Right renal cortex interstitium (tissue), 3 donors: ENCODE data around the gene WDR41. TPM values are rescaled to one million over a fixed set of nuclear protein-coding genes. Genes with fewer than 3 reads are reported as not detected.

Source experiments
- DNase-seq, 3 donors: peaks; one replicate each; pipeline ENCODE4 v3.0.0-alpha.2; 2013; ENCODE audit warnings: low read depth in 3 of 3, low spot score in 2 of 3
- polyA plus RNA-seq, 3 donors: library from polyadenylated mRNA; unstranded; fragments of 120-200 nt; gene quantifications; one replicate each; pipeline ENCODE4 v1.2.1, GENCODE V29; 2013; ENCODE audit not compliant: insufficient read length in 3 of 3

Gene WDR41
- polyA plus RNA-seq, 3 donors, result 57.3 to 63.3 (median 61.3) TPM

- no peak for DNase-seq
Measured at GRCh38 chr5:77449277-77449676, 42.8 kb downstream of the WDR41 start.

DNA sequence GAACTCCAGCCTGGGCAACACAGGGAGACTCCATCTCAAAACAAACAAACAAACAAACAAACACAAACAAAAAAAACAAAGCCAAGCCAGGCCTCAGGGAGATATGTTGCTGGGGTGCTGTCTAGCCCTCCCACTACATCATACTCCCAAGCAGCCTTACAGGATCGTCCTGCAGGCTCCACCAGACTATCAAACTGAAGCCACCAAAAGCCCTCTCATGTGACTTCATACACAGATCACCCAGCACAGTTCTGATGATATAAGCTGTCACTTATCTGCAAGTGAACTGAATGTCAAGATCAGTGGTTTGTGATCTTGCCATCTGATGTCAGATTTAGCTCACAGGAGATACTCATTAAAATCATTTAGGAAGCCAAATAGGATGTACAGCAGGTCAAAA is 43.3 kb downstream of the WDR41 start:
- DNase-seq, result no peak

DNA sequence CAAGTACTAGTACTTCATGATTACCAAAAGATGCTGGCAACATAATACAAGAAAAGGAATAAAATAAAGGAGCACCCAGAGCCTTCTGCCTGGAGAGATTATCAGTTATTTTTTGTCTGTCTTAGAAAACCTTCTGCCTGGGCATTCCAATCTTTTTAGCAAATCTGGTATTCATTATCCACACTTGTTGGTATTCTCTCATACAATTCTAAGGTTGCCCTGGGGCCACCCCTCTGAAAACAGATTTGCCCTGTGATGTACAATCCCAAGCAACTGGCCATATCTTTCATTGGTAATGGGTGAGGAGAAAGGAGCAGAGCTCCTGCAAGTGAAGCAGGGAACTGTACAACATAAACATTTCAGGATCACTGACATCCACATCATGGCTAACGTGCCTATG is 47.8 kb downstream of the WDR41 start:
- no peak for DNase-seq

DNA sequence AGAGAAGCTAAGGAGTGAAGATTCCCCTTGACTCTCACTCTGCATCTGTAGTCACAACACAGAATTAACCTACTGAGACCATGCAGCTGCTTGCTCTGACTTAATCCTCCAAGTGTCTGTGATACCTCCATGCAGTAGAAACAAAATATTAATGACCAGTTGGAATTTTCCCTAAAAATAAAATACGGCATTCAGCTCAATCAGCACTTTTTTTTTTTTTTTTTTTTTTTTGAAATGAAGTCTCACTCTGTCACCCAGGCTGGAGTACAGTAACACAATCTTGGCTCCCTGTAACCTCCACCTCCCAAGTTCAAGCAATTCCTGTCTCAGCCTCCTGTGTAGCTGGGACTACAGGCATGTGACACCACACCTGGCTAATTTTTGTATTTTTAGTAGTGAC is 48.4 kb downstream of the WDR41 start:
- no peak for DNase-seq

GRCh38 chr5:77438071-77438470 is 54.0 kb downstream of the WDR41 start:
- no peak for DNase-seq

DNA sequence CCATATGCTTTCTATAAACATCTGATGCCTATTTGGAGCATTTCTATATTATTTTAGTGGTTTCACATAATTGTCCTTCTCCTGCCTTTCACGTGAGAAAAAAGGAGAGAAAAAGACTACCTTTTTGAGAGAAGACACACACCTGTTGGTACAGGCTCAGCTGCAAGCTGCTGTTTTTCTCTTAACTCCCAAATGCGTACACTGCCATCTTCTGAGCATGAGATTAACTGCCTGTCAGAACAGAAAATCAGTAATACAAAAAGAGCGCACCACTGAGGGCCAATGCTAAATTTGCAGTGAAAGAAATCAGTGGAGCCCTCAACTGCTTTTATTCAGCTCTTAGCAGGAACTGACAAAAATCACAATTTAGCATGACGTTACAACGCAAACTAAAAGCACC is 54.9 kb downstream of the WDR41 start:
- no peak for DNase-seq

- no peak for DNase-seq
Measured at GRCh38 chr5:77431719-77432118, 60.4 kb downstream of the WDR41 start.

- no peak for DNase-seq
Measured at GRCh38 chr5:77431286-77431685, 60.8 kb downstream of the WDR41 start.

DNA sequence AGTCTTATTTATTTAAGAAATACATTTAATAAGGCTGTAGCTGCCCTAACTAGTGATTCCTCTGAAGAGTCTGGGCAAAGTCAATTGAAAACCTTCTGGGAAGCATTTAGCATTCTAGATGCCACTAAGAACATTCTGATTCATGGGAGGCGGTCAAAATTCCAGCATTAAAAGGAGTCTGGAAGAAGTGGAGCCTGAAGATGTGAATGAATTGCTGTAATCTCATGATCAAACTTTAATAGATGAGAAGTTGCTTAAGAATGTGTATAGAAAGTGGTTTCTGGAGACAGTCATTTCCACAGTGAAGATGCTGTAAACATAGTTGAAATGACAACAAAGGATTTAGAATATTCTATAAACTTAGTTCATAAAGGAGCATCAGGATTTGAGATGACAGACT is 61.4 kb downstream of the WDR41 start:
- no peak for DNase-seq

DNA sequence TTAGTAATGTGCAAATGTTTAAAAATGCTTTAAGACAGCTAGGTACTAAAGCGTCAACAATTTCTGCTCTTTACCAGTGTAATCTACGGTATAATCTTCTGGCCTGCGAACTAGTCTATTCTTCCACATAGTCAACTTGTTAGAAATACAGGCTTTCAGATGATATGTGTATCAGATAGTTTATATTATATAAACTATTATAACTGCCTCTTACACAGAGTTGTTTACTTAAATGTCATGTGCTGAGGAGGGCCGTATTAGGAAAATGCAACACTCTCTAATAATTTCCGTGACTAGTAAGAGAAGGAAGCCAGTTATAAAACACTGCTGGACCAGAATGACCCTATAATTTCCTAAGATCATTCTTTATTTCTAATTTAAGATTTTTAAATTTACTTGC is 63.6 kb downstream of the WDR41 start:
- DNase-seq, result no peak

GRCh38 chr5:77427998-77428397 is 64.1 kb downstream of the WDR41 start:
- DNase-seq, result no peak

GRCh38 chr5:77426670-77427069 is 65.4 kb downstream of the WDR41 start:
- no peak for DNase-seq

- DNase-seq, result no peak
Measured at GRCh38 chr5:77425998-77426659, 66.0 kb downstream of the WDR41 start.

- no peak for DNase-seq
Measured at GRCh38 chr5:77425420-77425819, 66.7 kb downstream of the WDR41 start.

DNA sequence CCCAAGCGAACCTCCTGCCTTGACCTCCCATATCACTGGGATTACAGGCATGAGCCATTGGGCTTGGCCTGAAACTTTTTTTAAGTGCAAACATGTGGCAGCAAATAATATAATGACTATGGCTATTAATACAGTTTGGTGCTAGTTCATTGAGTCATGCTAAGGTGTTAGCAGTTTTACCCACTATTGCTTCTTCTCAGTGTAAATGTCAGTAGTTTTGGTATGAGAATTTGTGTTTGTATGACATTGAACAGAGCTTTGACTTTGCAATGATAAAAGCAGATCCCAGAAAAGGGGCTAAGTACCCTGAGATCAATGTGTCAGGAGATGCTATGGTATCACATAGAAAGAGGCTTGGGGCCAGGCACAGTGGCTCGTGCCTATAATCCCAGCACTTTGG is 67.2 kb downstream of the WDR41 start:
- no peak for DNase-seq

- no peak for DNase-seq
Measured at GRCh38 chr5:77423022-77423750, 68.9 kb downstream of the WDR41 start.

DNA sequence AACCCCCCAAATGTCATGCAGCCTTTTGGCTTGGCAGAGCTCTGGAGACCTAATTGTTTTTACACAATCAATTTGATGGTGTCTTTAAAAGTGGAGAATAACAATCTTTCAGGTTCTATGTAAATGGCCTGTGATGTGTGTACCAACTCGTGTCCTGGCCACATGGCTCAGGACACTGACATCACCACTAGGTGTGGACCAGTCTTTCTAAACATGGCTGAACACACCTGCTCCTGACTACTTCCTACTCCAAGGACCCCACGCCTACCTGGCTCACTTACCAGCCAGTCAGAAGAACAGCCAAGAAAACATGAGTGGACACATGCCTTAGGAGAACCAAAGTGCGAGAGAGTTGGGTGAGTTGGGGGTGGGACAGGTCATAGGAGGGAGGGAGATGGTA is 71.2 kb downstream of the WDR41 start:
- no peak for DNase-seq

GRCh38 chr5:77419644-77420582 is 72.2 kb downstream of the WDR41 start:
- DNase-seq, result no peak

GRCh38 chr5:77418601-77419581 is 73.2 kb downstream of the WDR41 start:
- DNase-seq, result no peak

GRCh38 chr5:77418162-77418561 is 74.0 kb downstream of the WDR41 start:
- DNase-seq, result no peak
